GM23338 (cell line): ENCODE measurements around the gene INTS3. TPM values are rescaled to one million over a fixed set of nuclear protein-coding genes. Genes with fewer than 3 reads are reported as not detected.
A peak's percentile ranks its signal among the peaks of the same experiment; 100 is the strongest.

Source experiments
- ATAC-seq: fragments of 200-7000 bp; cut with Tn5 transposase; 3 replicates; pipeline ENCODE4 v1.9.1; 2020
- DNase-seq: peaks from one replicate; pipeline ENCODE4 v3.0.0-alpha.2; 2015; ENCODE audit warnings: low spot score
- H2AFZ ChIP-seq: fragments of 200-600 bp; sonication (generic); 2 replicates; pipeline ENCODE4 v1.8.0; 2016; ENCODE audit warnings: antibody characterized with exemption, mild to moderate bottlenecking, moderate library complexity
- H3F3A ChIP-seq: fragments of 200-600 bp; sonication (generic); replicated peaks from 2 replicates; pipeline ENCODE4 v1.8.0; 2017; ENCODE audit warnings: antibody characterized with exemption, mixed run types, low read depth
- H3K27ac ChIP-seq: fragments of 200-600 bp; sonication (generic); 2 replicates; pipeline ENCODE4 v1.6.1; 2016; ENCODE audit warnings: low read depth
- H3K27me3 ChIP-seq: fragments of 200-600 bp; sonication (generic); 2 replicates; pipeline ENCODE4 v1.8.0; 2016; ENCODE audit warnings: mild to moderate bottlenecking, mixed run types, moderate library complexity; ENCODE audit not compliant: insufficient read depth
- H3K36me3 ChIP-seq: fragments of 200-600 bp; sonication (generic); 2 replicates; pipeline ENCODE4 v1.8.0; 2016; ENCODE audit warnings: mild to moderate bottlenecking; ENCODE audit not compliant: insufficient read depth
- H3K4me1 ChIP-seq: fragments of 200-600 bp; sonication (generic); 2 replicates; pipeline ENCODE4 v1.8.0; 2016; ENCODE audit warnings: mild to moderate bottlenecking, moderate library complexity; ENCODE audit not compliant: insufficient read depth
- H3K4me2 ChIP-seq: fragments of 200-600 bp; sonication (generic); 2 replicates; pipeline ENCODE4 v1.7.1; 2017; ENCODE audit warnings: mixed run types
- H3K4me3 ChIP-seq: fragments of 200-600 bp; sonication (generic); 2 replicates; pipeline ENCODE4 v1.6.1; 2016; ENCODE audit warnings: mixed run types
- H3K79me2 ChIP-seq: fragments of 200-600 bp; sonication (generic); replicated peaks from 2 replicates; pipeline ENCODE4 v1.8.0; 2017; ENCODE audit warnings: mild to moderate bottlenecking; ENCODE audit not compliant: insufficient read depth
- H3K9me2 ChIP-seq: fragments of 200-600 bp; sonication (generic); 2 replicates; pipeline ENCODE4 v1.8.0; 2017; ENCODE audit not compliant: insufficient read depth
- H4K20me1 ChIP-seq: fragments of 200-600 bp; sonication (generic); replicated peaks from 2 replicates; pipeline ENCODE4 v1.8.0; 2017; ENCODE audit warnings: mild to moderate bottlenecking; ENCODE audit not compliant: insufficient read depth
- H3K27ac Mint-ChIP-seq: 2 replicates; pipeline ENCODE4 v1.8.0; 2020; ENCODE audit warnings: inconsistent platforms, mild to moderate bottlenecking, moderate library complexity, mixed read lengths
- H3K27me3 Mint-ChIP-seq: 3 replicates; pipeline ENCODE4 v1.8.0; 2022; ENCODE audit warnings: low read depth, mild to moderate bottlenecking, moderate library complexity, mixed read lengths, inconsistent platforms; ENCODE audit not compliant: insufficient read depth, poor library complexity
- H3K36me3 Mint-ChIP-seq: 3 replicates; pipeline ENCODE4 v1.8.0; 2021; ENCODE audit warnings: low read depth, mild to moderate bottlenecking, inconsistent platforms, moderate library complexity, mixed read lengths
- H3K4me1 Mint-ChIP-seq: 3 replicates; pipeline ENCODE4 v1.8.0; 2020; ENCODE audit warnings: mild to moderate bottlenecking, inconsistent platforms, mixed read lengths
- H3K4me3 Mint-ChIP-seq: 3 replicates; pipeline ENCODE4 v1.8.0; 2021; ENCODE audit warnings: moderate library complexity, mild to moderate bottlenecking, inconsistent platforms, mixed read lengths
- H3K9me3 Mint-ChIP-seq: 3 replicates; pipeline ENCODE4 v1.8.0; 2020; ENCODE audit warnings: moderate library complexity, mild to moderate bottlenecking, inconsistent platforms, mixed read lengths
- CREB1 ChIP-seq: fragments of 250-450 bp; sonication (Bioruptor Pico); IDR thresholded peaks from 2 replicates; pipeline ENCODE4 v1.5.0; 2020; ENCODE audit warnings: low read depth, mild to moderate bottlenecking, moderate library complexity
- EZH2 ChIP-seq: fragments of 200-600 bp; sonication (generic); IDR thresholded peaks from one replicate; pipeline ENCODE4 v1.8.0; 2017; ENCODE audit warnings: antibody characterized with exemption, mild to moderate bottlenecking, low read depth; ENCODE audit not compliant: unreplicated experiment
- NANOG ChIP-seq: IDR thresholded peaks from 2 replicates; pipeline ENCODE4 v1.6.1; 2016; ENCODE audit warnings: antibody characterized with exemption, borderline replicate concordance
- STAT1 ChIP-seq: IDR thresholded peaks from one replicate; pipeline ENCODE4 v1.6.1; 2016; ENCODE audit warnings: antibody characterized with exemption; ENCODE audit not compliant: unreplicated experiment
- ZNF114 ChIP-seq: fragments of 250-450 bp; sonication (Bioruptor Pico); IDR thresholded peaks from 2 replicates; pipeline ENCODE4 v1.5.0; 2020; ENCODE audit warnings: mild to moderate bottlenecking, moderate library complexity
- polyA plus RNA-seq: library from polyadenylated mRNA; unstranded; fragments of >200 nt; fragmentation: Nextera tagmentation; extraction: Ambion mirVana; gene quantifications from 2 replicates; pipeline ENCODE4 v1.2.1, GENCODE V29; 2016
- total RNA-seq: library from RNA; depleted of rRNA; stranded (reverse); fragments of >200 nt; shearing (Covaris generic); gene quantifications from 2 replicates; pipeline ENCODE4 v1.2.3, GENCODE V29; 2014
- TF ChIP-seq, protein P1 (sequence below): IDR thresholded peaks from one replicate; pipeline ENCODE4 v1.6.1; 2018; ENCODE audit warnings: antibody characterized with exemption; ENCODE audit not compliant: unreplicated experiment
- TF ChIP-seq, protein P2 (sequence below): IDR thresholded peaks from 2 replicates; pipeline ENCODE4 v1.6.1; 2016; ENCODE audit warnings: antibody characterized with exemption

The INTS3 gene
- total and polyA plus RNA-seq, 2 experiments from 2014 or later: 22.7 to 51.3 TPM

DNA sequence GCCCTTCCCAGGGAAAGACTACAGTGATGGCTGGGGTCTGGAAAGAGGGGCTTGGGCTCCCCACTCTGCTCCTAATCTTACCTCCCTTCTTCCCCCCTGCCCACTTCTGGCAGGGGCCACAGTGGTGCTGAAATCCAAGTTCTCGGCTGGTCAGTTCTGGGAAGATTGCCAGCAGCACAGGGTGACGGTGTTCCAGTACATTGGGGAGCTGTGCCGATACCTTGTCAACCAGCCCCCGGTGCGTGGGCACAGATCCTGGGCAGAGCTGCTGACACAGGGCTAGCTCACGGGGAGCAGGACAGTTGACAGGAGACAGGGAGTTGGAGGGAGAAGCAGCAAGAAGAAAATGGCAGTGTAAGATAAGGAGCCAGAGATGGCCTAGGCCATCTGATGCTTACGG, 49.8 kb downstream of the INTS3 start:
- Histone ChIP-seq H3K27ac (no peak overlapping the region), H3K4me3 (no peak overlapping the region), H4K20me1 (no peaks in the 10 kb centered on the region), H3K9me2 (no peaks in the 10 kb centered on the region), H3K79me2 (0 out of 2 replicates have a peak, but pooled peaks cover 7% of the 10 kb centered on the region), H3K4me2 (no peak overlapping the region), H2AFZ (no peak overlapping the region), H3K36me3 (no peaks in the 10 kb centered on the region), H3K4me1 (peaks cover 25% of the 10 kb centered on the region), H3F3A (peaks cover 14% of the 10 kb centered on the region), H3K27me3 (no peaks in the 10 kb centered on the region)
- Mint-ChIP-seq H3K4me1 (peaks cover 43% of the 10 kb centered on the region), H3K27ac (0 out of 2 replicates have a peak overlapping the region, but pooled peaks have one; percentile 35), H3K36me3 (peaks cover 37% of the 10 kb centered on the region), H3K4me3 (peak overlapping the region; percentile 18; the same call in 1 of the 3 replicates), H3K27me3 (peaks cover 18% of the 10 kb centered on the region), H3K9me3 (no peaks in the 10 kb centered on the region)
- TF ChIP-seq NANOG (no peak), CREB1 (CRISPR knock-in tag) (no peak)
- DNase-seq (no peak), ATAC-seq (no peak)

DNA sequence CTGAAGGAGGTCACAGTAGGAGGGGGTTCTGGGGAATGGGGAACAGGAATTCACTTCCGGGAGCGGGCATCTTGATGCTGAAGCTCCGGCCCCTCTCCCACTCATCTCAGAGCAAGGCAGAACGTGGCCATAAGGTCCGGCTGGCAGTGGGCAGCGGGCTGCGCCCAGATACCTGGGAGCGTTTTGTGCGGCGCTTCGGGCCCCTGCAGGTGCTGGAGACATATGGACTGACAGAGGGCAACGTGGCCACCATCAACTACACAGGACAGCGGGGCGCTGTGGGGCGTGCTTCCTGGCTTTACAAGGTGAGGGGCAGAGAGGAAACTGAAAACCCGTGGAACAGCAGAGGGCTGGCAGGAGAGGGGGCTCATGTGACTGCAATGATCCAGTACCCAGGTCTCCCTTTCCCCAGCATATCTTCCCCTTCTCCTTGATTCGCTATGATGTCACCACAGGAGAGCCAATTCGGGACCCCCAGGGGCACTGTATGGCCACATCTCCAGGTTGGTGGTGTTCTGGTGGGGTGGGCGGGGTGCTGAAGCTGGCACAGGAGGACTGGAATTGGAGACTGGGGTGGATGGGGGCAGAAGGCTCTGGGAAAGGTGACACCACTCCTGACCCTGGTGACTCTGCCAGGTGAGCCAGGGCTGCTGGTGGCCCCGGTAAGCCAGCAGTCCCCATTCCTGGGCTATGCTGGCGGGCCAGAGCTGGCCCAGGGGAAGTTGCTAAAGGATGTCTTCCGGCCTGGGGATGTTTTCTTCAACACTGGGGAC, 50.4 kb downstream of the INTS3 start:
- no peak for DNase-seq
- Mint-ChIP-seq H3K27me3 (peaks cover 18% of the 10 kb centered on the region), H3K36me3 (peaks cover 31% of the 10 kb centered on the region), H3K4me3 (no peak overlapping the region; the same call in 2 of the 3 replicates), H3K27ac (no peak overlapping the region), H3K9me3 (no peaks in the 10 kb centered on the region; the same call in 2 of the 3 replicates), H3K4me1 (peaks cover 41% of the 10 kb centered on the region)
- H3K9me2 ChIP-seq: no peaks in the 10 kb centered on the region
- H3K79me2 ChIP-seq: 0 out of 2 replicates have a peak, but pooled peaks cover 7% of the 10 kb centered on the region
- H2AFZ ChIP-seq: no peak overlapping the region
- H3K27me3 ChIP-seq: no peaks in the 10 kb centered on the region
- no peaks in the 10 kb centered on the region for H4K20me1 ChIP-seq
- H3K4me2 ChIP-seq: no peak overlapping the region
- no peak overlapping the region for H3K4me3 ChIP-seq
- H3K27ac ChIP-seq: no peak overlapping the region
- H3K36me3 ChIP-seq: no peaks in the 10 kb centered on the region
- peaks cover 20% of the 10 kb centered on the region for H3F3A ChIP-seq
- TF ChIP-seq STAT1 (no peak), ZNF114 (CRISPR knock-in tag) (no peak), EZH2 (no peak)
- TF ChIP-seq, protein P1, sequence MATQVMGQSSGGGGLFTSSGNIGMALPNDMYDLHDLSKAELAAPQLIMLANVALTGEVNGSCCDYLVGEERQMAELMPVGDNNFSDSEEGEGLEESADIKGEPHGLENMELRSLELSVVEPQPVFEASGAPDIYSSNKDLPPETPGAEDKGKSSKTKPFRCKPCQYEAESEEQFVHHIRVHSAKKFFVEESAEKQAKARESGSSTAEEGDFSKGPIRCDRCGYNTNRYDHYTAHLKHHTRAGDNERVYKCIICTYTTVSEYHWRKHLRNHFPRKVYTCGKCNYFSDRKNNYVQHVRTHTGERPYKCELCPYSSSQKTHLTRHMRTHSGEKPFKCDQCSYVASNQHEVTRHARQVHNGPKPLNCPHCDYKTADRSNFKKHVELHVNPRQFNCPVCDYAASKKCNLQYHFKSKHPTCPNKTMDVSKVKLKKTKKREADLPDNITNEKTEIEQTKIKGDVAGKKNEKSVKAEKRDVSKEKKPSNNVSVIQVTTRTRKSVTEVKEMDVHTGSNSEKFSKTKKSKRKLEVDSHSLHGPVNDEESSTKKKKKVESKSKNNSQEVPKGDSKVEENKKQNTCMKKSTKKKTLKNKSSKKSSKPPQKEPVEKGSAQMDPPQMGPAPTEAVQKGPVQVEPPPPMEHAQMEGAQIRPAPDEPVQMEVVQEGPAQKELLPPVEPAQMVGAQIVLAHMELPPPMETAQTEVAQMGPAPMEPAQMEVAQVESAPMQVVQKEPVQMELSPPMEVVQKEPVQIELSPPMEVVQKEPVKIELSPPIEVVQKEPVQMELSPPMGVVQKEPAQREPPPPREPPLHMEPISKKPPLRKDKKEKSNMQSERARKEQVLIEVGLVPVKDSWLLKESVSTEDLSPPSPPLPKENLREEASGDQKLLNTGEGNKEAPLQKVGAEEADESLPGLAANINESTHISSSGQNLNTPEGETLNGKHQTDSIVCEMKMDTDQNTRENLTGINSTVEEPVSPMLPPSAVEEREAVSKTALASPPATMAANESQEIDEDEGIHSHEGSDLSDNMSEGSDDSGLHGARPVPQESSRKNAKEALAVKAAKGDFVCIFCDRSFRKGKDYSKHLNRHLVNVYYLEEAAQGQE: no peak
- TF ChIP-seq, protein P2, sequence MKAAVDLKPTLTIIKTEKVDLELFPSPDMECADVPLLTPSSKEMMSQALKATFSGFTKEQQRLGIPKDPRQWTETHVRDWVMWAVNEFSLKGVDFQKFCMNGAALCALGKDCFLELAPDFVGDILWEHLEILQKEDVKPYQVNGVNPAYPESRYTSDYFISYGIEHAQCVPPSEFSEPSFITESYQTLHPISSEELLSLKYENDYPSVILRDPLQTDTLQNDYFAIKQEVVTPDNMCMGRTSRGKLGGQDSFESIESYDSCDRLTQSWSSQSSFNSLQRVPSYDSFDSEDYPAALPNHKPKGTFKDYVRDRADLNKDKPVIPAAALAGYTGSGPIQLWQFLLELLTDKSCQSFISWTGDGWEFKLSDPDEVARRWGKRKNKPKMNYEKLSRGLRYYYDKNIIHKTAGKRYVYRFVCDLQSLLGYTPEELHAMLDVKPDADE: no peak
- H3K4me1 ChIP-seq: peaks cover 27% of the 10 kb centered on the region
- no peak for ATAC-seq
